HL-60/S4 (cell line): ENCODE results near the gene ZCCHC24.

ENCODE experiments used
- in situ Hi-C: fragments of 300-500 bp; cut with MboI; formaldehyde crosslinking; loops from 2 replicates; pipeline ENCODE4 v1.14.3; 2022; ENCODE audit warnings: low sequenced_read_pairs

The ZCCHC24 gene

DNA sequence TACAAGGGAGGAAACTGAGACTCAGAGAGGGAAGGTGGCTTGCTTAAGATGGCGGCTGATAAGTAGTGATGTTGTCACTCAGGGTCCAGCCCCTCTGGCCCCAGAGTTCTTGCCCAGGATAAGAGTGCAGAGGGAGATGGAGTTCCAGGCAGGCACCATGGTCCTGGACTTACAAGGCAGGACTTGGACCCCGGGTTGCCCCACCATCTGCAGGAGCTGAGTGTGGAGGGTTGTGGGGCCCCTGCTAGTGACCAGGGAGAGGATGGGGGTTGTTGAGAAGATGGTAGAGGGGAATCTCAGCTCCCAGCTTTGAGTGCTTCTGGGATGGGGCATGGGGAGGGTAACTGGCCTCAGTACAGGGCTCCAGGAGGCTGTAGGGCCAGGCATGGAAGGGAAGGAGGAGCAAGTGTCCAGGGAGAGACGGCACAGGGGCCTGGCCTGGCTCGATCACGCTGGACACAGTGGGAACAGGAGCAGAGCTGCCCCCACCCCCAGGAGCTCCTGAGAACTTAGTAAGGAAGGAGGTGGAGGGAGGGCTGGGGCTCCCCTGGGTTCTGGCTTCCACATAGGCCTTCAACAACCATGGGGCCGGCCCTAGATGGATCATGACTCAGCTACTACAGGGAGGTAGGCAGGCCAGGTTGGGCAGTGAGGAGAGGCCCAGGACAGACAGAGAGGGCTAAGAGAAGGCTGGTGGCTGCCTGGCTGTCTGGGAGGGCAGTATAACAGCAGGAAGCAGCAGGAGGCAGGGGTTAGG, 69.9 kb downstream of the ZCCHC24 start:
- in situ Hi-C loops: loop anchor here (10.0 kb wide), 1 partner anchor 99 kb away; no protein-coding TSS in a partner anchor

DNA sequence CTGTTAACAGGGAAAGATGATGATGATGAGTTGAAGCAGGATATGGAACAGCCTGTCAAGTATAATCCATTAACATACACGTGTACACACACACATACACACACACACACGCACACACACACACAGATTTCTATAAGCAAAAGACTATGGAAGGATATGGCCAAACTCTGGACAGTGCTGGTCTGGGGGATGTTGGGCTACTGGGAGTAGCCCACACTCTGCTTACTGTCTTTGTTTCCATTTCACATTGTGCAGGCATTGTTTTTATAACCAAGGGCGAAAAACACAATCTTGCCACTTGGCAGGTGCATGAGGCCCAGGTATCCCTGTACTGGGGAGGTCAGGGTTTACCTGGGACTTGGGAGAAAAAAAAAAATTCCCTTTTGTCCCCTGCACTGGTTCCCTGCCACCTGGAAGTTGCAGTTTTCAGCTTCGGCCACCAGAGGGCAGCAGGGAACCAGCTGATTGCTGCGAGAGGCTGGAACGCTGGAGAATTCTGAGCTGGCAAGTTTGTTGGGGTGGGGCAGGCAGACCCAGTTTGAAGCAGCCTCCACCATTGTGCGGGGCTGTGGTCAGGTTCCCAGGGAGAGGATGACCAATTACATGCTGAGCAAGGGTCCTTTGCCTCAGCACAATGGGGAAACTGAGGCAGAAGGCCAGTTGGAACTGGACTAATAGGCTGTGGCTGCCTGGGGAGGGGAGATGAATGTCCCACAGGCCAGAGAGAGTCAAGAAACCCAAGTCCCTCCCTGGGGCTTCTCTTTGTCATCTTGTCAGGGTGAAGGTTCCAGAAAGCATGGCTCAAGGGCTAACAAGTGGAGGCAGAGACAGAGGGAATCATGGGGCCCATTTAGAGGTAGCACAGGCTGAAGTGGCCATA, 70.9 kb downstream of the ZCCHC24 start:
- in situ Hi-C loops: loop anchor here (10.0 kb wide), 1 partner anchor 100 kb away; no protein-coding TSS in a partner anchor

DNA sequence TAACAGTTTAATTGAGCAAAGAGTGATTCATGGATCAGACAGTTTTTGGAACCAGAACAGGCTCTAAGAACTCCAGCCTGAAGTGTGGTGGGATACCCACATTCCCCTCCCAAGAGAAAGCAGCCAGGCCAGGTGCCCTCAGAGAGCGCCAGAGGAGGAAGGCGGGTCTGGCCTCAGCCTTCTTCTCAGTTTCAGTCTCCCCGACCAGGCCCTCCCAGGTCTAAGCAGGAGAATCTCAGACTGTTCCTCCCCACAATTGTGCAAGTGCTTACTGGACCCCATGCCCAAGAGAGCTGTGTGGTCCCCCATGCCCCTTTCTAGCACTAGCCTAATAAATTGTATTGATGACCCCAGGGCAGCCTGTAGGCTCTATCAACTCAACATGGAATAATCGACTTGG, 72.6 kb downstream of the ZCCHC24 start:
- in situ Hi-C loops: loop anchor here (10.0 kb wide), 1 partner anchor 102 kb away; no protein-coding TSS in a partner anchor

DNA sequence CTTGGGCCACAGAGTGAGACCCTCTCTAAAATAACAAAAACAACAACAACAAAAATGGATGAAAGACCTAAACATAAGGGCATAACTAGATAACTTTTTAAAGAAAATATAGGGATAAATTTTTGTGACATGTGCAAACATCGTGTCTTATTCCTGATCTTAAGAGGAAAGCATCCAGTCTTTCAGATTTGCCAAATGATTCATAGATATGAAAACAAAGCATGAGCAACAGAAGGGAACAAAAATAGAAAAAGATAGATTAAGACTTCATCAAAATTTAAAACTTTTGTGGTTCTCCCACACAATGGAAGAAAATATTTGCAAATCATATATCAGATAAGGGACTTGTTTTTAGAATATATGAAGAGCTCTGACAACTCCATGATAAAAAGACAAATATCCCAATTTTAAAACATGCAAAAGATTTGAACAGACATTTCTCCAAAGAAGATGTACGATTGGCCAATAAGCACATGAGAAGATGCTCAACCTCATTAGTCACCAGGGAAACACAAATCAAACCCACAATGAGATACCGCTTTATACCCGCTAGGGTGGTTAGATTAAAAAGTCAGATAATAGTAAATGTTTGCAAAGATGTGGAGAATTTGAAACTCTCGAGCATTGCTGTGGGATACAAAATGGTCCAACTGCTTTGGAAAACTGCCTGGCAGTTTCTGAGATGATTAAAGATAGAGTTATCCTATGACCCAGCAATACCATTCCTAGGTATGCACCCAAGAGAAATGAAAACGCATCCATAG, 77.8 kb downstream of the ZCCHC24 start:
- in situ Hi-C loops: no loop called here

DNA sequence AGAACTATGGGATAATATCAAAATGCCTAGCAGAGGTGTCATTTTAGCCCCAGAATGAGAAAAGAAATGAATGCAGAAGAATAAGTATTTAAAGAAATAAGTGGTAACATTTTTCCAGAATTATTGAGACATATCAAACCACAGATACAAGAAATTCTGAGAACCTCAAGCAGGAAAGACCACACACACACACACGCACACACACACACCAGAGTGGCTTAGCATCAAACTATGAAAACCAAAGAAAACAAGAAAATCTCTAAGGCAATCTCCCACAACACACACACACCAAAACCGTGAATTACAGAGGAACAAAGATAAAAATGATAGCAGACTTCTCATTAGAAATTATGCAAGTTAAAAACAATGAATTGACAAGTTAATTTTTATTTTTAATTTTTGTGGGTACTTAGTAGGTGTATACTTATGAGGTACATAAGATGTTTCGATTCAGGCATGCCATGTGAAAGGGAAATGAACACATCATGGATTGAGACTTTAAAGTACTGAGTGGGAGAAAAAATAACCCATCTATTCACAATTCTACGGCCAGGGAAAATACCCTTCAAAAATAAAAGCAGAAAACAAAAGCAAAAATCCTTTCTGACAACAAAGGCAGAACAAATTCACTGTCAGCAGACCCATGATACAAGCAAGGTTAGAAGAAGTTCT, 83.6 kb downstream of the ZCCHC24 start:
- in situ Hi-C loops: no loop called here

DNA sequence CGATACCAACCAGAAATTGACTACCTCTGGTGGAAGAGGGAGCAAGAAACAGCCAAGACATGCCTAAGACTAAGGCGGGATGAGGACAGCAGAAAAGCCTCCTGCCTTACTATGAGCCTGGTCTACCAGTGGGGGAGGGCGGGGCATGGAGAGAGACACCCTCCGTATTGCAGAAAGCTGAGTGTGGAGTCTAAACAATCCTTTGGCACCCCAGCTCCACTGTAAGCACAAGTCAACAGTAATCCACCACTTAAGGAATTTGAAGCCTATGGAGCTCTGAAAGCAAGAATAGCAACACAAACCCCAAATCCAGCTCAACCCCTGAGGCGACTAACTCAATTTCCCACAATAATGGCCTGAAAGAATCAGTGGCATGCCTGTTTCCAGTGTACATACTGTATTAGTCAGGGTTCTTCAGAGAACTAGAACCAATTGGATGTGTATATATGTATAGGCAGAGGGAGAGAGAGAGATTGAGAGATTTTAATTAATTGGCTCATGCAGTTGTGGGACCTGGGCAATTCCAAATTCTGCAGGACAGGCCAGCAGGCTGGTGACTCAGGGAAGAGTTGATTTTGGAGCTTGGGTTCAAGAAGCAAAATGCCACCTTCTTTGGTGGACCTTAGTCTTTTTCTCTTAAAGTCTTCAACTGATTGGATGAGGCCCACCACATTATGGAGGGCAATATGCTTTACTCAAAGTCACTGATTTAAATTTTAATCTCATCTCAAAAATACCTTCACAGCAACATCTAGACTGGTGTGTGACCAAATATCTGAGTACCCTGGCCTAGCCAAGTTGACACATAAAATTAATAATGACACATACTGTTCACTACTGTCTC, 84.7 kb downstream of the ZCCHC24 start:
- in situ Hi-C loops: no loop called here

DNA sequence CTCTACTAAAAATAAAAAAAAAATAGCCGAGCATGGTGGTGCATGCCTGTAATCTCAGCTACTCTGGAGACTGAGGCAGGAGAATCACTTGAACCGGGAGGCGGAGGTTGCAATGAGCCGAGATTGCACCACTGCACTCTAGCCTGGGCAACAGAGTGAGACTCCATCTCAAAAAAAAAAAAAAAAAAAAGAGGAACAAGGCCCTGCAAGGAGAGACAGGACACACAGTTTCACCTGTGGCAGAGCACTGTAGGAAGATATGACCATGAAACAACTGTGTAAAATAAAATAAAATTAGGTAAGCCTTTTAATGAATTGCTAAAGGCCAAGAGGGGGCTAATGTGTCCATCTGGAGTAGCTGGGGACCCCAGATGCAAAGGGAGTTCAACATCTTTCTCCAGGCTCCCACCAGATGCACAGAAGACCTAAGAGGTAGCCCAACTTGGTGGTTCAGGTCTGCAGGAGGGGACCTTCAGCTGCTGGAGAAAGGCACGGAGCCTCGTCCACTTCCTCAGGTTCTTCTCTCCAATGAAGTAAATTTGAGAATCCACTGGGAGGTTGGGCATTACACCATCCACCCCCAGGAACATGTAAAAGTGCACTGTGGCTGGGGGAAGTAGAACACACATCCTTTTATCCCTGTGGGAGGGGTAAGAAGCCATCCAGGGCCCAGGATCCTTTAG, 85.5 kb downstream of the ZCCHC24 start:
- in situ Hi-C loops: no loop called here

DNA sequence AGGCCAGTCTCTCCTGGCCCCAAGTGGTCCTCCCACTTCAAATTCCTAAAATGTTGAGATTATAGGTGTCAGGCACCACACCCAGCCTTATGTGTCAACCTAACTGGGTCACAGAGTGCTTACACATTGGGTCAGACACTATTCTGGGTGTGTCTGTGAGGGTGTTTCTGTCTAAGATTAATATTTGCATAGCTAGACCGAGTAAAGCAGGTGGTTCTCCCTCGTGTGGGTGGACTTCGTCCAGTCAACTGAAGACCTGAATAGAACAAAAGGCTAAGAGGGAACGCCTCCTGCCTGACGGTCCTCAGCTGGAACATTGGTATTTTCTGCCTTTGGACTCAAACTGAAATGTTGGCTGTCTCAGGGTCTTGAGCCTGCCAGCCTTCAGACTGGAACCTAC, 86.6 kb downstream of the ZCCHC24 start:
- in situ Hi-C loops: no loop called here

DNA sequence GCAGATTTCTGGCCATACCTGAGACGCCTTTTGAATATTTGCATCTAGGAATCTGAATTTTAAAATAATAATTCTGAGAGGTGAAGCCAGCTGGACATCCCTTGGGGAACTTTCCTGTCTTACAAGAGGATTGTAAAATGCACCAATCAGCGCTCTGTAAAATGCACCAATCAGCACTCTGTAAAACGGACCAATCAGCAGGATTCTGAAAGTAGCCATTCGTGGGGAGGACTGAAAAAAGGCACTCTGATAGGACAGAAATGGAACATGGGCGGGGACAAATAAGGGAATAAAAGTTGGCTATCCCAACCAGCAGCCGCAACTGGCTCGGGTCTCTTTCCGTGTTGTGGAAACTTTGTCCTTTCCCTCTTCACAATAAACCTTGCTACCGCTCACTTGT, 88.2 kb downstream of the ZCCHC24 start:
- in situ Hi-C loops: no loop called here

DNA sequence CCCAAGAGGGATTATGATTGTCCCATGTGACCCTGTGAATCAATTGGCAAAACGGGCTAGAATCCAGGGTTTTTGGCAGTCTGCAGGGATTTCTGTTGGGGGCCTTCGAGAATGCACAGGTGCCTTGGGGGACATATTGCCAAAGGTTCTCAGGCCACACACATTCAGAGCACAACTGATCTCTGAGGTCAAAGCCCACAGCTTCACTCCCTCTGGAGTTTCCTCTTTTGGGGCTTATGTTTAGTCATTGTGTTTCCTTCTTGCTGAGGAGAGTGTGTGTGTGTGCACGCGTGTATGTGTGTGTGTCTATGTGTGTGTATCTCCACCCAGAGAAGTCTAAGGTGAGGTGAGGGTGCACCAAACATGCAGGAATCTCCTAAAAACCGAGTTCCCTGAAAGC, 89.3 kb downstream of the ZCCHC24 start:
- in situ Hi-C loops: no loop called here

DNA sequence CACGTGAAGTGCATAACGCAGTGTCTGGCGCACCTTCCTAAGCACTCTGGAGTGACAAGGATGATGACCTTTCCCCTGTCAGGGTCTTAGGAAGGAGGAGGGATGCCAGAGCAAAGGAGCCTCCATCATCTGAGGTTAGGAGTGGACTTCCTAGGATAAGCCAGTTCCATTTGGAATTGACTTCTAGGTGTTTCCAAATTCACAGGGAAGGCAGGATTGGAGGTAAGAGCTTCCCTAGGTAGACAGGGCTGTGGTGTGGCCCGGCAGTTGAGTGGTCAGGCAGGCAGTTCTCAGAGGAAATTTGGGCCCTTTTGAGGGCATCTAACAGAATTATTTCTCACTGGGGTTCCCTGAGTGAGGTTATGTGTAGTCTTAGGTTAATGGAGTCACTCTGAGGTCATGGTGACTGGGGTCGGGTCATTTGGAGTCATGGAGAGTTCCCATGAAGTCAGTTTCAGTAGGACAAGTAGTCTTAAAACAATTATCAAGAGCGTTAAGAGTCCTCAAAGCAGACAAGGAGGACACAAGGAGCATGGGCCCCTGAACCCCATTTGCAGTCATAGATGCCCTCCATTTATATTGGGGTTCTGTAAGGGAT, 89.9 kb downstream of the ZCCHC24 start:
- in situ Hi-C loops: no loop called here

DNA sequence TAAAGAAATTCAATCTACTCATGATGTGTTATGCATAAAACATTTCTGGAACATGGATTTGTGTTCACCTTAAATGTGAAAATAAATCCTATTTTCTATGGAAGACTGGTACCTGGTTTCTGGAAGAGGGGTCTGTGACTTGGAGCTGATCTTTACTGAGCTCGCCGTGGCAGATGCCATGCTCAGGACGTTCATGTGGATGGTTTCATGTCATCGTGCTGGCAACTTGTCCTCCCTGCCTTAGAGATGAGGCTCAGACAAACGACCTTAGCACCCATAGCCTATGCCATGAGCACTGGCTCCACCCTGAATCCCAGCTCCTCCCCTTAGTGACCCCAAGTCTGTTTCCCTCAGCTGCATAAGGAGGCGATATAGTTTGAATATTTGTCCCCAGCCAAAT, 90.8 kb downstream of the ZCCHC24 start:
- in situ Hi-C loops: no loop called here

DNA sequence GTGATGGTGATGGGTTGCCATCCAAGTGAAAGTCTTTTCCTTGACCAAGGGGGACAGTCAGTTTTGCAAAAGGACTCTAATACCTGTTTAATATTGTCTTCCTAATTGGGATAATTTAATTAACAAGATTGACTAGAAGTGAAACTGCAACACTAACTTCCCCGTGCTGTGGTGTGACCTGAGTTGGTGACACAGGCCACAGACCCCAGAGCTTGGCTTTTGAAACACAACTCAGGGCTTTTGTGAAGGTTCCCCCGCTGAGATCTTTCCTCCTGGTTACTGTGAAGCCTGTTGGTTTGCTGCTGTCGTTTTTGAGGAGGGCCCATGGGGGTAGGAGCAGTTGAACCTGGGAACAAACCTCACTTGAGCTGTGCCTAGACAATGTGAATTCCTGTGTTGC, 91.3 kb downstream of the ZCCHC24 start:
- in situ Hi-C loops: no loop called here

DNA sequence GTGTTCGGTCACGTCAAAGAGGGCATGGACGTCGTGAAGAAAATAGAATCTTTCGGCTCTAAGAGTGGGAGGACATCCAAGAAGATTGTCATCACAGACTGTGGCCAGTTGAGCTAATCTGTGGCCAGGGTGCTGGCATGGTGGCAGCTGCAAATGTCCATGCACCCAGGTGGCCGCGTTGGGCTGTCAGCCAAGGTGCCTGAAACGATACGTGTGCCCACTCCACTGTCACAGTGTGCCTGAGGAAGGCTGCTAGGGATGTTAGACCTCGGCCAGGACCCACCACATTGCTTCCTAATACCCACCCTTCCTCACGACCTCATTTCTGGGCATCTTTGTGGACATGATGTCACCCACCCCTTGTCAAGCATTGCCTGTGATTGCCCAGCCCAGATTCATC, 91.7 kb downstream of the ZCCHC24 start:
- in situ Hi-C loops: no loop called here

DNA sequence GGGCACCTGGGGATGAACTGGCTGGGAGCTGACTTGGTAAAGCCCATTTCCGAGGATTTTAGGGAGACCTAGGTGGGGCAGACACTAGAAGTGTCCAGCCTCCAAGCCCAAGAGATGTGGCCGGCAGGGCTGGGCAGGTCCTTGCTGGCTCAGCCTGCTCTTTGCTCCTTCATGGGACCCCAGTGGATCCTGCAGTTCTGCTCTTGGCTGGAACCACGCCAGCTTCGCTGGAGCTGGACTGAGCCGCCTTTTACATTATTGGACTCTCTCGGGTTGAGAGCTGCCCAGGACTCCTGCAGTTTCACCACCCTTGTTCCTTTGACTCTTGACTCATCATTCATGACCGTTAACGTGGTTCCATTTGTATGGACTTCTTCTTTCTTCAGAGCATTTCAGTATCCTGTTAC, 92.4 kb downstream of the ZCCHC24 start:
- in situ Hi-C loops: no loop called here

DNA sequence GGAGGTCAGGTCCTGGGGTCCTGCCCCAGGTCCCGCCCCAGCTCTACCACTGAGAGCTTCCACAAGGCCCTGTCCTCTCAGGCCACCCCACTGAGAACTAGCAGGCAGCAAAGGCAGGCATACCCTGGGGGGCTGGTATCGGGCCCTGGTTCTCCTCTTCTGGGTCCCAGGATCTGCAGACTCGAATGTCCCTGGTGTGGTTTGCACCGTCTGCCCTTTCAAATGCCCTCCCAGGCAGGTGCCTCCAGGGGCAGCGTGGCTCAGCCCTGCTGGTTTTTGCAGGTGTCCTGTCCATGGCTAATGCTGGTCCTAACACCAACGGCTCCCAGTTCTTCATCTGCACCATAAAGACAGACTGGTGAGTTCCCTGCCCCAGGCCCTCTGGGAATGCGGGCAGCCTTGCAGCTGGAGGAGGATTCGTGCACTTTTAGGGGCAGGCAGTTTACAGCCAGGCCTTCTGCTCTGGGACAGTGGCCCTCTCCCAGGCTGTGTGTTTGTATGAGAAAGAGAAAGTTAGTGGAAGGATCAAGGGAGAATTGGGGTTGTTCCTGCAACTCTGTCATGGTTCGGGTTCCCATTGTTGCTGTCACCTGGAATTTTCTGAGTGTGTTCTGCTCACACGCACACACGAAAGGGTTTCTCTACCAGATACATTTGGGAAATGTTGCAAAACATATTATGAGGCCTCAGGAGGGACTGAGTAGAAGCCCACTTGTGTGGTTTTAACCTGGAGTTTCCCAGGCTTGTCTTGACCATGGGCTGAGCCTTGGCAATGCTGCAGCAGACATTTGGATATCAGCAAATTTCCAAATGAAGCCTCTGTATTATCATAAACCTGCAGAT, 93.2 kb downstream of the ZCCHC24 start:
- in situ Hi-C loops: no loop called here

DNA sequence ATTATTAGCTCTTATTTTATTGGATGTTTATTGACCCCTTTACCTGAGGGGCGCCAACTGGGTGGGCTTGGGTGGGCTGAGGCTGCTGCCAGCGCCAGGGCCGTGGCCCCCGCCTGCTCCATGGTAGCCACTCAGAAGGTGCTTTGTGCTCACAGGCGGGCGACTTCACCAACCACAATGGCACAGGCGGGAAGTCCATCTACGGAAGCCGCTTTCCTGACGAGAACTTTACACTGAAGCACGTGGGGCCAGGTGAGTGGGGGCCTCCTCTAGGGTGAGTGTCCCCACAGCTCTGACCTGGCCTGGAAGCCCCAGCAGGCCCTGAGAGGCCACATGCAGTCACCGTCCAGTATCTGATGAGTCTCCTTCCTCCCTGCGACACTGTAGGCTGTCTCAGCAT, 94.1 kb downstream of the ZCCHC24 start:
- in situ Hi-C loops: no loop called here
